Measurements from ENCODE around the gene EMC9.

Gene EMC9

GRCh38 chr14:24130717-24131548, 10.5 kb downstream of the EMC9 start:
- DNase-seq, result no peak

DNA sequence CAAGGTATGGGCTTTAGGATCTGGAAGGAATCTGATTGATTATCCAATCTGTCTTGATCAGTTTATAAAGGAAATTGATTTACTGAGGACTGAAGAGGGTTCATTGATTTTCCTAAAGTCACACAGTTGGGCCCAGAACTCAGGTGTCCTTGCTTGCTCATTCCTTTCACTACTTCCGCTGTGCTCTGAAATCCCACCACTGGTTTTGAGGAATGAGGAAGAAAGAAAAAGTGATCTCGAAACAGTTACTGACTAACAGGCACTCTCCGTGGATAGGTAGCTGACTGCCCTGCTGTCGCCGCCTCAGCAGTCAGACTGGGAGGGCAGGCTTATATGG, 11.0 kb downstream of the EMC9 start, which contains the start of gene FITM1:
Gene FITM1, plus strand, starts transcription at position 280 of the 337 bp plus-strand sequence. CDS start 905 bp downstream, outside the sequence.
- DNase-seq, result no peak

DNA sequence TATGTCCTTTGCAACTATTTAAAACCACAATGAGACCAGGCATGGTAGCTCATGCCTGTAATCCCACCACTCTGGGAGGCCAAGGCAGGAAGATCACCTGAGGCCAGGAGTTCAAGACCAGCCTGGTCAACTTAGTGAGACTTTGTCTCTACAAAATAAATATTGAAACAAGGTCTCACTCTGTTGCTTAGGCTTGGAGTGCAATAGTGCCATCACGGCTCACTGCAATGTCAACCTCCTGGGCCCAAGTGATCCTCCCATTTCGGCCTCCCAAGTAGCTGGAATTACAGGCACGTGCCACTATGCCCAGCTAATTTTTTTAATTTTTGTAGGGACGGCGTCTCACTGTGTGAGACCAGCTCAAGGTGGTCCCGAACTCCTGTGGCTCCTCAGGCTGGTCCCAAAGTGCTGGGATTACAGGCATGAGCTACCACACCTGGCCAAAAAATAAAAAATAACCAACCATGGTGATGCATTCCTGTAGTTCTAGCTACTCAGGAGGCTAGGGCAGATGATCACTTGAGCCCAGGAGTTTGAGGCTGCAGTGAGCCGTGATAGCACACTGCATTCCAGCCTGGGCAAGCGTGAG, 11.9 kb downstream of the EMC9 start:
- DNase-seq, result no peak

DNA sequence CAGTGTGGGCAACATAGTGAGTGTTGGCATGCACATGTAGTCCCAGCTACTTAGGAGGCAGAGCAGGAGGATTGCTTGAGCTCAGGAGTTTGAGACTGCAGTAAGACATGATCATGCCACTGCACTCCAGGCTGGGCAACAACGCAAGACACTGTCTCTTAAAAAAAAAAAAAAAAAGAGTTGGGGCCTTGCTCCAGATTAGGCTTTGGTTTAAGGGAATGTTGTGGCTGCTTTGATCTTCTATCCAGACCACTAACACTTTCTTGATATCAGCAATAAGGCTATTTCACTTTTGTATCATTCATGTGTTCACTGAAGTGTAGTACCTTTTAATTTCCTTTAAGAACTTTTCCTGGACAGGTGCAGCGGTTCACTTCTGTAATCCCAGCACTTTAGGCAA, 13.7 kb downstream of the EMC9 start:
- no peak for DNase-seq

GRCh38 chr14:24126939-24127338, 14.5 kb downstream of the EMC9 start:
- DNase-seq, result no peak

- no peak for DNase-seq
These were observed 17.7 kb downstream of the EMC9 start for GRCh38 chr14:24123424-24124417.

DNA sequence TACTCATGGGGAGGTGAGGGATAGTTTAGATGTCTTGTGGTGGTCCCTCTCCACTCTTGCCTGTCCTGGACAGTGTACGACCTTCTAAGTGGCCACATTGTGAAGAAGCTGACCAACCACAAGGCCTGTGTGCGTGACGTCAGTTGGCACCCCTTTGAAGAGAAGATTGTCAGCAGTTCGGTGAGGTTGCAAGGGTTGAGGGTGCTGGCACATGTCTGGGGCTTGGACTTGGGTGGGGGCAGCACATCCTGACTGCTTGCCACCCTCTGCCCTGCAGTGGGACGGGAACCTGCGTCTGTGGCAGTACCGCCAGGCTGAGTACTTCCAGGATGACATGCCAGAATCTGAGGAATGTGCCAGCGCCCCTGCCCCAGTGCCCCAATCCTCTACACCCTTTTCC, 18.5 kb downstream of the EMC9 start:
- DNase-seq, result no peak

- no peak for DNase-seq
These were observed 19.0 kb downstream of the EMC9 start for GRCh38 chr14:24122416-24122815.

GRCh38 chr14:24121210-24121609, 20.2 kb downstream of the EMC9 start:
- DNase-seq, result no peak

- DNase-seq, result no peak
These were observed 21.7 kb downstream of the EMC9 start for GRCh38 chr14:24119691-24120090.

DNA sequence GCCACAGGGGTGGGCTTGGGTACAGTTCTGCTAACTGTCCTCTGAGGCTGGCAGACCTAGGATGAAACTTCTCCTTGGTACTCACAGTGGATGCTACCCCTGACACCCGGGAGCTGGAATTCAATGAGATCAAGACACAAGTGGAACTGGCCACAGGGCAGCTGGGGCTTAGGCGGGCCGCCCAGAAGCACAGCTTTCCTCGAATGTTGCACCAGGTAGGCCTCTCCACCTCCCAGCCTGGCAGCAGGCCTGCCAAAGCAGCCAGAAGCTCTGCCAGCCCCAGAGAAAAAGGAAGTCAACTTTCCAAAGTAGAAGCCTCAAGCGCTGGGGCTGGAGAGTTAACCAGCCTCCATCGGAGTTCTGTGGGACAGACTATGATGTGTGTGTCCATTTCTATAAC, 24.2 kb downstream of the EMC9 start:
- no peak for DNase-seq

DNA sequence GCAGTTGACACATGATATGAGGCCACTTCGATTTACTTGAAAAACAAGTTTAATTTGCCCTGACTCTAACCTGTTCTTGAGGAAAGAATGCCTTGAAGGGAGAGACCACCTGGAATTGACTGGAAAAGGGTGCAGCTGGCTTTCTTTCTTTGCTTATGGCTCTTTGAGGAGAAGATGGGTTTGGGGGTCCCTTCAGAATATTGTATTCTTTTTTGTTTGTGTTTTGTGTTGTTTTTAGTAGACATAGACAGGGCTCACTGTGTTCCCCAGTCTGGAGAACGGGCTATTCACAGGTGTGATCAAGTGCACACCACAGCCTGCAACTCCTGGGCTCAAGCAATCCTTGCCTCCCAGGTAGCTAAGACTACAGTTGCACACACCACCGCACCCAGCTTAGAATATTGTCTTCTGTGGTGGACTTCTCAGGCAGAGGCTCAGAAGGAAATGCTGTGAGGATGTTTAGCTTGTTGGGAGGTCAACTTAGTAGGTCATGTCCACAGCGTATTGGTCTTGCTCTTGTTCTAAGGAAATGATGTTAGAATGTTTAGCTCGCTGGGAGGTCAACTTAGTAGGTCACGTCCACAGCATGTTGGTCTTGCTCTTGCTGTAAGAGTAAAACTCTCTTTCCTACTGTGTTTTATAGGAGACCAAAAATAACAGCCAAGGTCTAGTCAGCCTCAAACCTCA, 25.1 kb downstream of the EMC9 start:
- DNase-seq, result no peak

DNA sequence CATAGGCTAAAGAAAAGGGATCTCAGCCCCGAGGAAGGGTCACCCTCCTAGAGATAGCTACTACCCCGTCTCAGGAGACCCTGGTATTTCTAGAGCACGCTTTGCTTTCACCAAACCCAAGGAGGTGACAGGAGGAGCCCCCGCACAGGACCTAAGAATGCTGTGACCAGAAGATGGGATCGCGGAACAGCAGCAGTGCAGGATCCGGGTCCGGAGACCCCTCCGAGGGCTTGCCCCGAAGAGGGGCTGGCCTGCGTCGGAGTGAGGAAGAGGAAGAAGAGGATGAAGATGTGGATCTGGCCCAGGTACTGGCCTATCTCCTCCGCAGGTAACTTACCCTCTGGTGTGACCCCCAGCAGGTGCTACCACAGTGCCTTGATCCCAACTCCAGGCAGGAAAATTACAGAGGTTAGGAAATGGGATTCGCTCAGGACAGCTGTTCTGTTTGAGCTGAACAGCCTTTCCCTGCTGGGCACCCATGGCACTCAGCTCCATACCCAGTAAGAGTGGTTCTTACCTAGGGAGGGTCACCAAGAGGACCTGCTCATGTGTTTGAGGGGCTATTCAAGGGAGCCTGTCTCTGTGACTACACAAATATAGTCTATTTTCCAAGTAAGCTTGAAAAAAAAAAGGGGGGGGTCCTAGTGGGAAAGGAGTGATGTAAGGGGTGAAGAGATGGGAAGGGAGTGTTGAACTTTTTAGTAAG, 25.8 kb downstream of the EMC9 start:
- DNase-seq, result no peak

- DNase-seq, result peak; percentile 100
These were observed 26.6 kb downstream of the EMC9 start, which contains the start of the genes DCAF11 and NRL for GRCh38 chr14:24114532-24115421. Gene DCAF11 (plus strand): TSS chr14:24114777. CDS start chr14:24115595, 818 bp downstream. Gene NRL (minus strand): TSS chr14:24114949. CDS start chr14:24082848, 32,101 bp downstream.

- DNase-seq, result peak; percentile 93 to 96
These were observed 27.4 kb downstream of the EMC9 start for GRCh38 chr14:24113801-24114531.

- peak in 1 of 2 experiments; percentile 47 for DNase-seq
These were observed 28.0 kb downstream of the EMC9 start for GRCh38 chr14:24113379-24113800.

DNA sequence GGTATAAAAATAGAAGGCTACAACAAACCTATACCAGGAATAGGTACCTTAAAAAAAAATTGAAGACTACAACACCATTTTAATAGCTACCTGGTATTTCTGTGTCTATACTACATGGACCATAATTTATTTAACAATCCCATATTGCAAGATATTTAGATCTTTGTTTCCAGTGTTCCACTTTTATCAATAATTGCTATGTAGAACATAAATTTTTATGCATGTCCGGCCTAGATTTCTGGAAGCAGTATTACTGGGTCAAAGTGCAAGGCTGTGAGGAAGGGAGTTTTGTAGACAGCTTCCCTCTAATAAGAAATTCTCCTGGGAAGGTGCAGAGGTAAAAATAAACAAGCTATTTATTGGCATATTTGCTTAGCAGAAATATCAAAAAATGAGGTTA, 30.9 kb downstream of the EMC9 start:
- no peak for DNase-seq

DNA sequence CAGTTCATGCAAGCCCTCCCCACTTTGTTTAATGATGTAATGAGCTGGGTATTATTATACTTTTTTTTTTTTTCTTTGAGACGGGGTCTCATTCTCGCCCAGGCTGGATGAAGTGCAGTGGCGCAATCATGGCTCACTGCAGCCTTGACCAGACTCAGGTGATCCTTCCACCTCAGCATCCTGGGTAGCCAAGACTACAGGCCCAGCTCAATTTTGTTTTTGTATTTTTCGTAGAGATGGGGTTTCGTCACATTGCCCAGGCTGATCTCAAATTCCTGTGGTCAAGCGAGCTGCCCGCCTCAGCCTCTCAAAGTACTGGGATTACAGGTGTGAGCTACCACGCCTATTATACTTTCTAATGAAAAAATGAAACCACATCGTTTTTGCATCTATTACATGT, 31.3 kb downstream of the EMC9 start:
- no peak for DNase-seq

GRCh38 chr14:24108336-24108874, 33.0 kb downstream of the EMC9 start:
- no peak for DNase-seq

Data from Kasumi-1 (cell line).